ENCODE results near the gene CNTNAP5.

The CNTNAP5 gene

DNA sequence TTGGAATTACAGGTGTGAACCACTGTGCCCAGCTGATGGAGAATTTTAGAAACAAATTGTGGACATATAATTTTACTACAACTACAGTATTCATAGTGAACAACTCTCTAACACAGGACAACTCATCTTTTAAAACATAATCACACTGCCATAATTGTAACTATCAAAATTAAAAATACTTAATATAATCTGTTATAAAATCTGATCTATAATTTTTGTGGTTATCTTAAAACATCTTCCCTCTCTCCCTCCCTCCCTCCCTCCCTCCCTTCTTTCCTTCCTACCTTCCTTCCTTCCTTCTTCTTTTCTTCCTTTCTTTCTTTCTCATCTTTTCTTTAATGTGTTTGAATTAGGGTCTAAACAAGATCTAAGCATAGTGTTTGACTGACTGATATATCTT is 577.7 kb downstream of the CNTNAP5 start:
- H3K4me3 ChIP-seq: no peak overlapping the region
- no peaks in the 10 kb centered on the region for H3K36me3 ChIP-seq
- no peaks in the 10 kb centered on the region for H3K9me3 ChIP-seq
- no peak overlapping the region for H3K27ac ChIP-seq
- H3K27me3 ChIP-seq: no peaks in the 10 kb centered on the region
- no peaks in the 10 kb centered on the region for H3K4me1 ChIP-seq
- intact Hi-C loops (cut with DNase I; ENCODE audit: low total_unique reads): no loop called here
- DNase-seq: no peak
- no peak for TF ChIP-seq CTCF (IDR thresholded peaks at IDR 0.05)

- H3K4me3 ChIP-seq: no peak overlapping the region
- H3K4me1 ChIP-seq: no peaks in the 10 kb centered on the region
- H3K27me3 ChIP-seq: no peaks in the 10 kb centered on the region
- H3K36me3 ChIP-seq: no peaks in the 10 kb centered on the region
- H3K27ac ChIP-seq: no peak overlapping the region
- TF ChIP-seq CTCF (IDR thresholded peaks at IDR 0.05): no peak
- no peaks in the 10 kb centered on the region for H3K9me3 ChIP-seq
- DNase-seq: no peak
- intact Hi-C loops (cut with DNase I; ENCODE audit: low total_unique reads): no loop called here
These were observed 579.9 kb downstream of the CNTNAP5 start for GRCh38 chr2:124604940-124605339.

DNA sequence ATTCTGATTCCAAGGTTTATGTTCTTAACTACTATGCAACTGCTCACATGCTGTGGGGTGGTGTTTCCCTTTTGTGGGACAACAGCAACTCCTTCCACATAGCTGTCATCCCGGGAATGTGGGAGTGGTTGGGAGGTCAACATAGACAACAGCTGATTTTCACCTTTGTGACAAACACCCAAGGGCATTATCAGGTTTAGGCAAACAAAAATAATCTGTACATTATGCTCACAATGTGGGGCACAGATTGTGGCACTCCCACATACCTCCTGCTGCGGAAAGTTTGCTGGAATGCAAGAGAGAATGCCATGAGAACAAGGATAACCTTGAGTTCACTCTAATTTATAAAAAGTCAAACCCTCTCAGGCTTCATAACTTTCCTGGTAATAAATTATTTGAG is 582.6 kb downstream of the CNTNAP5 start:
- intact Hi-C loops (cut with DNase I; ENCODE audit: low total_unique reads): no loop called here
- DNase-seq: no peak
- Histone ChIP-seq H3K9me3 (no peaks in the 10 kb centered on the region), H3K4me1 (no peaks in the 10 kb centered on the region), H3K36me3 (no peaks in the 10 kb centered on the region), H3K4me3 (no peak overlapping the region), H3K27me3 (no peaks in the 10 kb centered on the region), H3K27ac (no peak overlapping the region)
- TF ChIP-seq CTCF (IDR thresholded peaks at IDR 0.05): no peak

- Histone ChIP-seq H3K27ac (no peak overlapping the region), H3K36me3 (no peaks in the 10 kb centered on the region), H3K4me3 (no peak overlapping the region), H3K9me3 (no peaks in the 10 kb centered on the region), H3K27me3 (no peaks in the 10 kb centered on the region), H3K4me1 (no peaks in the 10 kb centered on the region)
- DNase-seq: no peak
- intact Hi-C loops (cut with DNase I; ENCODE audit: low total_unique reads): no loop called here
- TF ChIP-seq CTCF (IDR thresholded peaks at IDR 0.05): no peak
These were observed 584.6 kb downstream of the CNTNAP5 start for GRCh38 chr2:124609667-124610066.

DNA sequence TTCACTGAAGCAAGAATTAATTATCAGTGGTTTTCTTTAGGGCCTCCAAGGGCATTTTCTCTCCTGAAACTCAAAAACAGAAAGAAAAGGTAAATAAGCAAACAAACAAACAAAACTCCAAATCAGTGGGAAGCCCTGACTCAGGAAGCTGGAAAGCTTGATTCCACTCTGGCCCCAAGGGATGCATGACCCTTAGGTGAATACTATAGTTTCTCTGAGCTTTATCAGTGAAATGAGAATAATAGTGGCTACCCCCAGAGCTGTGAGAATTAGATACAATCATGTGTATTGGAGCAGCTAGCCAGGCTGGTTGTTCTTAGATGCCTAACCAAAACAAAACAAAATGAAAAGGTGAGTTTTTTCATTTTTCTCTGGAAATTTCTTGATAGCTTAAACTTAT is 585.1 kb downstream of the CNTNAP5 start:
- H3K4me3 ChIP-seq: no peak overlapping the region
- TF ChIP-seq CTCF (IDR thresholded peaks at IDR 0.05): no peak
- H3K27me3 ChIP-seq: no peaks in the 10 kb centered on the region
- intact Hi-C loops (cut with DNase I; ENCODE audit: low total_unique reads): no loop called here
- H3K27ac ChIP-seq: no peak overlapping the region
- no peaks in the 10 kb centered on the region for H3K9me3 ChIP-seq
- no peak for DNase-seq
- no peaks in the 10 kb centered on the region for H3K36me3 ChIP-seq
- H3K4me1 ChIP-seq: no peaks in the 10 kb centered on the region

GRCh38 chr2:124610866-124611265 is 585.8 kb downstream of the CNTNAP5 start:
- H3K27ac ChIP-seq: no peak overlapping the region
- H3K4me1 ChIP-seq: no peaks in the 10 kb centered on the region
- H3K36me3 ChIP-seq: no peaks in the 10 kb centered on the region
- H3K27me3 ChIP-seq: no peaks in the 10 kb centered on the region
- DNase-seq: no peak
- no peak for TF ChIP-seq CTCF (IDR thresholded peaks at IDR 0.05)
- no peaks in the 10 kb centered on the region for H3K9me3 ChIP-seq
- no peak overlapping the region for H3K4me3 ChIP-seq
- intact Hi-C loops (cut with DNase I; ENCODE audit: low total_unique reads): no loop called here

Measured in tibial artery (tissue), 4 donors.